Activated CD4-positive, alpha-beta memory T cell treated with anti-CD3 and anti-CD28 coated beads for 36 hours (primary cell): Measurements from ENCODE around the gene MTARC1. TPM values are rescaled to one million over a fixed set of nuclear protein-coding genes. Genes with fewer than 3 reads are reported as not detected.

ENCODE experiments used
- CTCF ChIA-PET: fragments of 350-600 bp; sonication (Branson Sonifier 250); formaldehyde crosslinking; loops from one replicate; lab custom pipeline; 2021; ENCODE audit warnings: antibody characterized with exemption, inconsistent platforms; lab: Charles Lee
- POLR2A ChIA-PET: fragments of 350-600 bp; sonication (Branson Sonifier 250); formaldehyde crosslinking; loops from one replicate; lab custom pipeline; 2021; ENCODE audit warnings: antibody characterized with exemption; lab: Charles Lee
- DNase-seq: peaks from one replicate; pipeline ENCODE4 v3.0.0-alpha.2; 2020
- H3K27ac Mint-ChIP-seq: one replicate; pipeline ENCODE4 v1.8.0; 2021; ENCODE audit warnings: mixed read lengths
- H3K27me3 Mint-ChIP-seq: one replicate; pipeline ENCODE4 v1.8.0; 2021; ENCODE audit warnings: mixed read lengths
- H3K36me3 Mint-ChIP-seq: one replicate; pipeline ENCODE4 v1.8.0; 2021; ENCODE audit warnings: mixed read lengths
- H3K4me1 Mint-ChIP-seq: one replicate; pipeline ENCODE4 v1.8.0; 2021; ENCODE audit warnings: low read depth, mixed read lengths
- H3K4me3 Mint-ChIP-seq: one replicate; pipeline ENCODE4 v1.8.0; 2021; ENCODE audit warnings: mild to moderate bottlenecking, mixed read lengths
- H3K9me3 Mint-ChIP-seq: one replicate; pipeline ENCODE4 v1.8.0; 2021; ENCODE audit warnings: mixed read lengths
- intact Hi-C: fragments of 100-400 bp; cut with micrococcal nuclease; formaldehyde crosslinking; loops from one replicate; pipeline ENCODE4 v1.15.1; 2023
- total RNA-seq, 2 experiments: library from RNA; stranded (reverse); gene quantifications; one replicate each; pipeline ENCODE4 v1.2.3, GENCODE V29; 2021

MTARC1 gene
- total RNA-seq, 2 experiments from 2014 or later = not detected

- peaks cover 22% of the 10 kb centered on the region for H3K27me3 Mint-ChIP-seq
- no peak for DNase-seq
- ChIA-PET POLR2A (no interaction called here), CTCF (no interaction called here)
- no peaks in the 10 kb centered on the region for H3K9me3 Mint-ChIP-seq
- no peak overlapping the region for H3K4me3 Mint-ChIP-seq
- no peaks in the 10 kb centered on the region for H3K4me1 Mint-ChIP-seq
- intact Hi-C loops = no loop called here
- no peak overlapping the region for H3K27ac Mint-ChIP-seq
- no peaks in the 10 kb centered on the region for H3K36me3 Mint-ChIP-seq
Observed at GRCh38 chr1:220825819-220826551, 39.3 kb downstream of the MTARC1 start.

- ChIA-PET POLR2A (no interaction called here), CTCF (no interaction called here)
- no peaks in the 10 kb centered on the region for H3K9me3 Mint-ChIP-seq
- peaks cover 21% of the 10 kb centered on the region for H3K27me3 Mint-ChIP-seq
- no peak overlapping the region for H3K27ac Mint-ChIP-seq
- DNase-seq = no peak
- intact Hi-C loops = no loop called here
- no peak overlapping the region for H3K4me3 Mint-ChIP-seq
- H3K4me1 Mint-ChIP-seq = no peaks in the 10 kb centered on the region
- H3K36me3 Mint-ChIP-seq = no peaks in the 10 kb centered on the region
Observed at GRCh38 chr1:220826729-220827128, 40.0 kb downstream of the MTARC1 start.

GRCh38 chr1:220827445-220828178 lies 40.9 kb downstream of the MTARC1 start:
- Mint-ChIP-seq H3K27ac (no peak overlapping the region), H3K4me3 (no peak overlapping the region), H3K9me3 (no peaks in the 10 kb centered on the region), H3K4me1 (no peaks in the 10 kb centered on the region), H3K36me3 (no peaks in the 10 kb centered on the region), H3K27me3 (peaks cover 24% of the 10 kb centered on the region)
- POLR2A ChIA-PET = no interaction called here
- no peak for DNase-seq
- intact Hi-C loops = no loop called here
- CTCF ChIA-PET = no interaction called here

- DNase-seq = no peak
- no peak overlapping the region for H3K27ac Mint-ChIP-seq
- H3K4me3 Mint-ChIP-seq = no peak overlapping the region
- no peaks in the 10 kb centered on the region for H3K36me3 Mint-ChIP-seq
- H3K4me1 Mint-ChIP-seq = no peaks in the 10 kb centered on the region
- POLR2A ChIA-PET = no interaction called here
- no peaks in the 10 kb centered on the region for H3K9me3 Mint-ChIP-seq
- intact Hi-C loops = no loop called here
- CTCF ChIA-PET = no interaction called here
- peaks cover 26% of the 10 kb centered on the region for H3K27me3 Mint-ChIP-seq
Observed at GRCh38 chr1:220828179-220828490, 41.4 kb downstream of the MTARC1 start.

GRCh38 chr1:220828950-220829586 lies 42.4 kb downstream of the MTARC1 start:
- ChIA-PET POLR2A (no interaction called here), CTCF (no interaction called here)
- no peaks in the 10 kb centered on the region for H3K4me1 Mint-ChIP-seq
- peaks cover 23% of the 10 kb centered on the region for H3K27me3 Mint-ChIP-seq
- no peak for DNase-seq
- H3K36me3 Mint-ChIP-seq = no peaks in the 10 kb centered on the region
- H3K9me3 Mint-ChIP-seq = no peaks in the 10 kb centered on the region
- intact Hi-C loops = no loop called here
- no peak overlapping the region for H3K4me3 Mint-ChIP-seq
- H3K27ac Mint-ChIP-seq = no peak overlapping the region

- Mint-ChIP-seq H3K27ac (no peak overlapping the region), H3K4me1 (no peaks in the 10 kb centered on the region), H3K36me3 (no peaks in the 10 kb centered on the region), H3K4me3 (no peak overlapping the region), H3K27me3 (peaks cover 16% of the 10 kb centered on the region), H3K9me3 (no peaks in the 10 kb centered on the region)
- no peak for DNase-seq
- ChIA-PET POLR2A (no interaction called here), CTCF (no interaction called here)
- intact Hi-C loops = no loop called here
Observed at GRCh38 chr1:220833436-220833835, 46.7 kb downstream of the MTARC1 start.

GRCh38 chr1:220834155-220834870 lies 47.6 kb downstream of the MTARC1 start:
- Mint-ChIP-seq H3K4me1 (no peaks in the 10 kb centered on the region), H3K27me3 (peaks cover 15% of the 10 kb centered on the region), H3K36me3 (no peaks in the 10 kb centered on the region), H3K9me3 (no peaks in the 10 kb centered on the region), H3K4me3 (no peak overlapping the region), H3K27ac (no peak overlapping the region)
- ChIA-PET CTCF (no interaction called here), POLR2A (no interaction called here)
- intact Hi-C loops = no loop called here
- no peak for DNase-seq

Other genes with a start within 250 kb of the MTARC1 start
- under 1 TPM; 0.73 to 0.76 TPM for gene C1orf115, start 96.5 kb upstream of the MTARC1 start, total RNA-seq
- not detected for gene MTARC2, start 38.6 kb upstream of the MTARC1 start, total RNA-seq
- under 1 TPM in 1 of 2 experiments, not detected in 1; 0.19 TPM for gene HLX, start 92.5 kb downstream of the MTARC1 start, total RNA-seq